H1 (cell line): ENCODE measurements around the gene IGLL5. TPM values are rescaled to one million over a fixed set of nuclear protein-coding genes. Genes with fewer than 3 reads are reported as not detected.

Experiments used
- CTCF ChIA-PET: fragments of 300-600 bp; sonication (Branson Sonifier 250); formaldehyde crosslinking; loops from one replicate; lab custom pipeline; 2021; ENCODE audit not compliant: partially characterized antibody; lab: Charles Lee
- POLR2A ChIA-PET: fragments of 300-600 bp; sonication (Branson Sonifier 250); formaldehyde crosslinking; loops from one replicate; lab custom pipeline; 2021; ENCODE audit warnings: inconsistent platforms; ENCODE audit not compliant: partially characterized antibody; lab: Charles Lee
- DNase-seq, 2 experiments: peaks; one replicate each; pipeline versions ENCODE4 v3.0.0 to v3.0.0-alpha.2; 2010 to 2022; ENCODE audit warnings: low spot score in 2 of 2, low read depth in 1 of 2, mixed read lengths in 1 of 2
- FAIRE-seq: peaks from 2 replicates; lab custom pipeline; 2011; peaks lifted over from hg19 to GRCh38; lab: Jason Lieb, UNC
- H2AFZ ChIP-seq: 2 replicates; pipeline ENCODE4 v1.8.1; 2012; ENCODE audit warnings: low read length, inconsistent platforms
- H2AK5ac ChIP-seq: 2 replicates; pipeline ENCODE4 v1.6.1; 2013; ENCODE audit warnings: low read depth, low read length
- H2BK120ac ChIP-seq: replicated peaks from 2 replicates; pipeline ENCODE3; 2013; ENCODE audit warnings: low read depth, low read length, inconsistent platforms
- H2BK12ac ChIP-seq: 2 replicates; pipeline ENCODE4 v1.6.1; 2013; ENCODE audit warnings: low read depth, low read length
- H2BK15ac ChIP-seq: 2 replicates; pipeline ENCODE4 v1.6.1; 2013; ENCODE audit warnings: low read length
- H2BK20ac ChIP-seq: 2 replicates; pipeline ENCODE4 v1.6.1; 2013; ENCODE audit warnings: low read length
- H2BK5ac ChIP-seq: 2 replicates; pipeline ENCODE4 v1.6.1; 2013; ENCODE audit warnings: low read depth, low read length
- H3K14ac ChIP-seq: 2 replicates; pipeline ENCODE4 v1.6.1; 2013; ENCODE audit warnings: inconsistent platforms; ENCODE audit not compliant: insufficient read length
- H3K18ac ChIP-seq: 2 replicates; pipeline ENCODE4 v1.6.1; 2013; ENCODE audit warnings: low read length; ENCODE audit errors: extremely low read depth
- H3K23ac ChIP-seq: 2 replicates; pipeline ENCODE4 v1.6.1; 2013; ENCODE audit warnings: inconsistent platforms; ENCODE audit not compliant: insufficient read length
- H3K23me2 ChIP-seq: 2 replicates; pipeline ENCODE4 v1.6.1; 2013; ENCODE audit warnings: low read depth, low read length
- H3K27ac ChIP-seq: 2 replicates; pipeline ENCODE4 v1.6.1; 2011; ENCODE audit warnings: low read depth, low read length, inconsistent platforms
- H3K27me3 ChIP-seq, 4 experiments: replicated peaks in 1 of 4; 1 replicate in 1 of 4; 2 replicates in 3 of 4; pipeline versions ENCODE4 v1.6.1 to v1.8.1; 2011 to 2013; ENCODE audit warnings: low read length in 3 of 4, mild to moderate bottlenecking in 3 of 4, inconsistent platforms in 2 of 4, mixed read lengths in 2 of 4, moderate library complexity in 1 of 4; ENCODE audit not compliant: control insufficient read depth in 3 of 4, insufficient read depth in 3 of 4; ENCODE audit errors: extremely low read depth in 1 of 4
- H3K36me3 ChIP-seq, 4 experiments: 2 replicates each; pipeline versions ENCODE4 v1.6.1 to v1.8.1; 2011 to 2013; ENCODE audit warnings: mild to moderate bottlenecking in 4 of 4, low read length in 3 of 4, moderate library complexity in 2 of 4, control low read depth in 1 of 4, inconsistent platforms in 1 of 4; ENCODE audit not compliant: insufficient read depth in 4 of 4, control insufficient read depth in 2 of 4
- H3K4ac ChIP-seq: replicated peaks from 2 replicates; pipeline ENCODE3; 2013; ENCODE audit warnings: low read length, low read depth, mixed read lengths, inconsistent platforms; ENCODE audit not compliant: insufficient read length
- H3K4me1 ChIP-seq, 4 experiments: replicated peaks in 1 of 4; 1 replicate in 1 of 4; 2 replicates in 3 of 4; pipeline versions ENCODE4 v1.6.1 to v1.8.1; 2011 to 2013; ENCODE audit warnings: low read length in 3 of 4, inconsistent platforms in 2 of 4, mixed read lengths in 1 of 4; ENCODE audit not compliant: insufficient read depth in 4 of 4, control insufficient read depth in 3 of 4
- H3K4me2 ChIP-seq, 2 experiments: 2 replicates each; pipeline versions ENCODE4 v1.6.1 to v1.8.1; 2011 to 2013; ENCODE audit warnings: low read depth in 2 of 2, low read length in 2 of 2, control low read depth in 1 of 2, inconsistent platforms in 1 of 2, mild to moderate bottlenecking in 1 of 2; ENCODE audit not compliant: insufficient read depth in 1 of 2
- H3K4me3 ChIP-seq, 4 experiments: fragments of 200-600, 300-600 bp in 1 of 4; sonication (generic), shearing (Covaris generic), sonication (Bioruptor Twin) in 1 of 4; 2 replicates each; pipeline versions ENCODE4 v1.5.1 to v1.8.1; 2011 to 2016; ENCODE audit warnings: low read length in 4 of 4, low read depth in 3 of 4, control low read depth in 2 of 4, inconsistent platforms in 2 of 4, mild to moderate bottlenecking in 2 of 4, mixed read lengths in 1 of 4, moderate library complexity in 1 of 4; ENCODE audit not compliant: insufficient read depth in 2 of 4; ENCODE audit errors: extremely low read depth in 1 of 4
- H3K56ac ChIP-seq: replicated peaks from 2 replicates; pipeline ENCODE3; 2013; ENCODE audit warnings: low read depth, mild to moderate bottlenecking, mixed read lengths, low read length, inconsistent platforms; ENCODE audit not compliant: insufficient read length
- H3K79me1 ChIP-seq: 2 replicates; pipeline ENCODE4 v1.6.1; 2013; ENCODE audit warnings: low read depth, low read length, control low read depth
- H3K79me2 ChIP-seq, 2 experiments: 2 replicates each; pipeline versions ENCODE4 v1.6.1 to v1.8.1; 2012 to 2013; ENCODE audit warnings: low read length in 2 of 2, mild to moderate bottlenecking in 2 of 2, inconsistent platforms in 1 of 2; ENCODE audit not compliant: insufficient read depth in 2 of 2, control insufficient read depth in 1 of 2
- H3K9ac ChIP-seq, 4 experiments: replicated peaks in 1 of 4; 1 replicate in 1 of 4; 2 replicates in 3 of 4; pipeline versions ENCODE4 v1.6.1 to v1.8.1; 2011 to 2013; ENCODE audit warnings: low read depth in 3 of 4, low read length in 3 of 4, control low read depth in 2 of 4, mild to moderate bottlenecking in 2 of 4, moderate library complexity in 2 of 4, inconsistent platforms in 1 of 4; ENCODE audit errors: extremely low read depth in 1 of 4
- H3K9me3 ChIP-seq, 2 experiments: 2 replicates each; pipeline versions ENCODE4 v1.6.1 to v1.8.1; 2012 to 2013; ENCODE audit warnings: mild to moderate bottlenecking in 2 of 2, moderate library complexity in 2 of 2, control low read depth in 1 of 2, inconsistent platforms in 1 of 2, low read depth in 1 of 2, low read length in 1 of 2, mixed read lengths in 1 of 2; ENCODE audit not compliant: insufficient read depth in 2 of 2
- H4K20me1 ChIP-seq, 2 experiments: replicated peaks in 1 of 2; 2 replicates each; pipeline versions ENCODE3 to v1.8.1; 2011 to 2013; ENCODE audit warnings: inconsistent platforms in 2 of 2, low read length in 2 of 2, mild to moderate bottlenecking in 1 of 2; ENCODE audit not compliant: insufficient read depth in 2 of 2, control insufficient read depth in 1 of 2
- H4K5ac ChIP-seq: 2 replicates; pipeline ENCODE4 v1.6.1; 2013; ENCODE audit warnings: low read length, low read depth, mixed read lengths, inconsistent platforms; ENCODE audit not compliant: insufficient read length
- H4K8ac ChIP-seq: 2 replicates; pipeline ENCODE4 v1.8.0; 2013; ENCODE audit warnings: mild to moderate bottlenecking, moderate library complexity, low read length, inconsistent platforms; ENCODE audit not compliant: insufficient read depth; ENCODE audit errors: extremely low read depth
- H4K91ac ChIP-seq: replicated peaks from 2 replicates; pipeline ENCODE3; 2013; ENCODE audit warnings: low read length, mixed read lengths, inconsistent platforms; ENCODE audit not compliant: insufficient read length
- EGR1 ChIP-seq: IDR thresholded peaks from 2 replicates; pipeline ENCODE4 v1.6.1; 2011; ENCODE audit warnings: low read depth, low read length, borderline replicate concordance
- JUN ChIP-seq: IDR thresholded peaks from 2 replicates; pipeline ENCODE4 v1.6.1; 2011; ENCODE audit warnings: low read depth, mild to moderate bottlenecking, improper control_type of control experiment, low read length
- ZNF274 ChIP-seq: IDR thresholded peaks from 2 replicates; pipeline ENCODE4 v1.7.0; 2012; ENCODE audit warnings: low read length, borderline replicate concordance; ENCODE audit errors: extremely low read depth
- WGBS, 2 experiments: shearing (Covaris generic) in 1 of 2; methylation state at CpG; one replicate each; pipeline versions ENCODE4 v1.1.6 to v1.1.7; 2013 to 2015; ENCODE audit warnings: low lambda C conversion rate in 2 of 2, mixed read lengths in 2 of 2, inconsistent platforms in 1 of 2, low coverage in 1 of 2, missing lambda C conversion rate in 1 of 2; ENCODE audit not compliant: insufficient replicate concordance in 2 of 2, insufficient coverage in 1 of 2, insufficient read length in 1 of 2; ENCODE audit errors: extremely low coverage in 1 of 2, missing lambda C conversion rate in 1 of 2; 5-methylcytosine and 5-hydroxymethylcytosine counted together
- polyA plus RNA-seq, 7 experiments: library from polyadenylated mRNA; depleted of rRNA in 3 of 7; stranded (reverse) in 5 of 7; unstranded in 2 of 7; fragments of >200 nt in 5 of 7; fragments of 200-250 nt in 2 of 7; gene quantifications; 1 replicate in 5 of 7; 2 replicates in 1 of 7; 4 replicates in 1 of 7; pipeline versions ENCODE4 v1.2.1 to v1.2.3, GENCODE V29; 2011 to 2013; ENCODE audit warnings: missing spikeins in 2 of 7, mixed read lengths in 2 of 7
- total RNA-seq: library from RNA; stranded (reverse); fragmentation: NEBNext Ultra II Directional; extraction: Animal tissue kit (Norgen Biotek cat#: 25700); gene quantifications from 2 replicates; pipeline ENCODE4 v1.2.1, GENCODE V29; 2021

The IGLL5 gene
- total and polyA plus RNA-seq, 2 of the 8 experiments (the other 6 are each of a cell fraction or from before 2014, with no cell fraction given): not detected

GRCh38 chr22:22893891-22894739 is 6.5 kb downstream of the IGLL5 start:
- Histone ChIP-seq H3K27me3 (peaks cover 9 to 27% (median 16%) of the 10 kb centered on the region in 4 experiments), H3K23ac (no peak overlapping the region), H3K23me2 (no peaks in the 10 kb centered on the region), H3K18ac (no peak overlapping the region), H3K56ac (no peak overlapping the region), H3K27ac (no peak overlapping the region), H4K20me1 (no peaks in the 10 kb centered on the region), H3K4me2 (no peak overlapping the region), H2BK12ac (no peak overlapping the region), H4K91ac (no peak overlapping the region), H2BK120ac (no peak overlapping the region), H2BK5ac (no peak overlapping the region), H2AK5ac (no peak overlapping the region), H2BK15ac (no peak overlapping the region), H2BK20ac (no peak overlapping the region), H4K8ac (peak overlapping the region; percentile 85), H3K4ac (no peak overlapping the region), H3K4me3 (no peak overlapping the region), H2AFZ (no peak overlapping the region), H3K4me1 (no peaks in the 10 kb centered on the region), H3K36me3 (no peaks in the 10 kb centered on the region), H3K79me1 (no peaks in the 10 kb centered on the region; the same call in 1 of the 2 replicates), H3K9ac (no peak overlapping the region), H3K9me3 (peaks cover 19 to 47% of the 10 kb centered on the region in 2 experiments), H4K5ac (no peak overlapping the region), H3K79me2 (no peaks in the 10 kb centered on the region), H3K14ac (no peak overlapping the region)
- no peak for TF ChIP-seq ZNF274
- no peak for TF ChIP-seq JUN
- no peak for TF ChIP-seq EGR1
- CTCF ChIA-PET: no interaction called here
- WGBS, 2 experiments: 87% methylated on average over 7 of the region's 9 CpGs; no CpG with 5 or more reads in 1 of the 2 experiments
- POLR2A ChIA-PET: no interaction called here
- DNase-seq (no peak), FAIRE-seq (no peak)
